ENCODE data around the gene ENC1. TPM values are rescaled to one million over a fixed set of nuclear protein-coding genes. Genes with fewer than 3 reads are reported as not detected.

Gene ENC1
- total RNA-seq, 1 experiment from 2014 or later: 37.0 TPM

DNA sequence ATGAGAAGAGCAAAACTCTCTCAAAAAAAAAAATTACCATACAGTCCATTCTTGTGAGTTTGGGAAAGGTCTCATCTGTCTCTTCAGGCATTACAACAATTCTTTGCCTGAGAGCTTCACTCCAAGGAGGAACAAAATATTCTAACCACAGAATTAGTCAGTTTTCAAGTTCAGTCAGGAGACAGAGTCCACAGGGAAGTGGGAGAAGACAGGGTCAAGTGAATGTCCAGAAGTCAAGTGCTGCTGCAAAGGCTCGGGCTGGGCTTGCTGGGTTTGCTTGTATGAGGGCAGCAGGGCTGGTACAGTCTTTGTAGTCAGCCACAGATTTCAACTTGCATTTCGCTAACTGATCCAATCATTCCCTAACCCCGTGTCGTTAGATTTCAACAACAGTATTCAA, 26.9 kb upstream of the ENC1 start:
- Histone ChIP-seq H3K4me3 (ENCODE audit: low read depth in 2 of 2, low read length in 2 of 2) (no peak overlapping the region), H3K4me1 (ENCODE audit: control insufficient read depth, insufficient read depth, low read length) (no peaks in the 10 kb centered on the region), H3K27ac (ENCODE audit: low read length) (no peak overlapping the region), H3K27me3 (ENCODE audit: control insufficient read depth, insufficient read depth, low read length) (peaks cover 2% of the 10 kb centered on the region; the same call in 1 of the 2 replicates), H3K36me3 (ENCODE audit: control insufficient read depth, insufficient read depth, low read length) (no peaks in the 10 kb centered on the region), H3K9me3 (ENCODE audit: control insufficient read depth, insufficient read depth, low read depth, low read length) (no peaks in the 10 kb centered on the region; the same call in 1 of the 2 replicates)
- no peak for ATAC-seq
- intact Hi-C loops (cut with micrococcal nuclease; ENCODE audit: unreplicated experiment): no loop called here
- POLR2A ChIA-PET: no interaction called here
- in situ Hi-C loops (cut with HindIII; ENCODE audit: low pct_unique_long_range_greater_than_20kb, low sequenced_read_pairs): no loop called here
- no peak for TF ChIP-seq REST (IDR thresholded peaks at IDR 0.05; ENCODE audit: insufficient read depth in 1 of 2, low read depth in 2 of 2, low read length in 1 of 2)
- TF ChIP-seq TCF7L2 (IDR thresholded peaks at IDR 0.05; ENCODE audit: low read depth, low read length): no peak
- no peak for TF ChIP-seq CTCF (IDR thresholded peaks at IDR 0.05)
- TF ChIP-seq POLR2AphosphoS5 (IDR thresholded peaks at IDR 0.05; ENCODE audit: low read depth, low read length): no peak
- TF ChIP-seq SIN3A (IDR thresholded peaks at IDR 0.05; ENCODE audit: borderline replicate concordance, insufficient read depth, low read depth, low read length): no peak
- DNase-seq (ENCODE audit: low read depth, low spot score): no peak
- no TSS peak for BruUV-seq (replicated peaks)
- CTCF ChIA-PET: interaction anchor here (0.6 kb wide), 1 partner anchor 1080 kb away, joined by 3 read pairs; no protein-coding TSS in a partner anchor

- ChIA-PET CTCF (no interaction called here), POLR2A (no interaction called here)
- intact Hi-C loops (cut with micrococcal nuclease; ENCODE audit: unreplicated experiment): no loop called here
- Histone ChIP-seq H3K9me3 (ENCODE audit: control insufficient read depth, insufficient read depth, low read depth, low read length) (no peaks in the 10 kb centered on the region; the same call in 1 of the 2 replicates), H3K27me3 (ENCODE audit: control insufficient read depth, insufficient read depth, low read length) (peaks cover 2% of the 10 kb centered on the region; the same call in 1 of the 2 replicates), H3K4me3 (ENCODE audit: low read depth in 2 of 2, low read length in 2 of 2) (no peak overlapping the region), H3K27ac (ENCODE audit: low read length) (no peak overlapping the region), H3K4me1 (ENCODE audit: control insufficient read depth, insufficient read depth, low read length) (no peaks in the 10 kb centered on the region), H3K36me3 (ENCODE audit: control insufficient read depth, insufficient read depth, low read length) (no peaks in the 10 kb centered on the region)
- DNase-seq (ENCODE audit: low read depth, low spot score) (no peak), ATAC-seq (no peak)
- TF ChIP-seq SIN3A (IDR thresholded peaks at IDR 0.05; ENCODE audit: borderline replicate concordance, insufficient read depth, low read depth, low read length): no peak
- TF ChIP-seq CTCF (IDR thresholded peaks at IDR 0.05): no peak
- no peak for TF ChIP-seq REST (IDR thresholded peaks at IDR 0.05; ENCODE audit: insufficient read depth in 1 of 2, low read depth in 2 of 2, low read length in 1 of 2)
- TF ChIP-seq POLR2AphosphoS5 (IDR thresholded peaks at IDR 0.05; ENCODE audit: low read depth, low read length): no peak
- TF ChIP-seq TCF7L2 (IDR thresholded peaks at IDR 0.05; ENCODE audit: low read depth, low read length): no peak
- in situ Hi-C loops (cut with HindIII; ENCODE audit: low pct_unique_long_range_greater_than_20kb, low sequenced_read_pairs): no loop called here
- BruUV-seq (replicated peaks): no TSS peak
Observed at GRCh38 chr5:74665816-74666215, 25.3 kb upstream of the ENC1 start.
